Small intestine (tissue), 7 donors: ENCODE results near the gene KRTAP4-1. TPM values are rescaled to one million over a fixed set of nuclear protein-coding genes. Genes with fewer than 3 reads are reported as not detected.
"Not testable (repeated sequence)": the region's sequence is repeated elsewhere in the genome, so short reads cannot be mapped to it uniquely, and the experiment has no call there.

Experiments used
- DNase-seq, 2 donors: peaks; one replicate each; pipeline versions ENCODE4 v3.0.0 to v3.0.0-alpha.2; 2013
- FAIRE-seq: peaks from 2 replicates; lab custom pipeline; 2012; peaks lifted over from hg19 to GRCh38; lab: Jason Lieb, UNC
- H3K27ac ChIP-seq, 3 donors: one replicate each; pipeline ENCODE4 v1.5.1; 2013; ENCODE audit warnings: low read length in 2 of 3, mild to moderate bottlenecking in 2 of 3, control low read depth in 1 of 3, inconsistent platforms in 1 of 3, low read depth in 1 of 3, moderate library complexity in 1 of 3
- H3K27me3 ChIP-seq, 3 donors: one replicate each; pipeline ENCODE4 v1.6.1; 2013; ENCODE audit warnings: low read length in 3 of 3, inconsistent platforms in 1 of 3; ENCODE audit not compliant: control insufficient read depth in 3 of 3, insufficient read depth in 3 of 3
- H3K36me3 ChIP-seq, 3 donors: one replicate each; pipeline ENCODE4 v1.6.1; 2013; ENCODE audit warnings: low read length in 3 of 3, inconsistent platforms in 1 of 3, low read depth in 1 of 3, mild to moderate bottlenecking in 1 of 3, moderate library complexity in 1 of 3; ENCODE audit not compliant: control insufficient read depth in 3 of 3, insufficient read depth in 2 of 3
- H3K4me1 ChIP-seq, 3 donors: one replicate each; pipeline ENCODE4 v1.6.1; 2013; ENCODE audit warnings: low read length in 2 of 3, inconsistent platforms in 1 of 3, low read depth in 1 of 3, mild to moderate bottlenecking in 1 of 3, moderate library complexity in 1 of 3; ENCODE audit not compliant: control insufficient read depth in 3 of 3, insufficient read depth in 2 of 3
- H3K4me3 ChIP-seq, 3 donors: one replicate each; pipeline ENCODE4 v1.5.1; 2013; ENCODE audit warnings: low read length in 3 of 3, control low read depth in 1 of 3, inconsistent platforms in 1 of 3, low read depth in 1 of 3, mild to moderate bottlenecking in 1 of 3, moderate library complexity in 1 of 3
- H3K9me3 ChIP-seq, 2 donors: one replicate each; pipeline ENCODE4 v1.6.1; 2013; ENCODE audit warnings: low read depth in 1 of 2, low read length in 1 of 2; ENCODE audit not compliant: control insufficient read depth in 2 of 2, insufficient read depth in 1 of 2
- WGBS, 3 donors: extraction: QIAGEN DNeasy Blood & Tissue Kit; methylation state at CpG; one replicate each; pipeline ENCODE4 v1.1.7; 2013; 5-methylcytosine and 5-hydroxymethylcytosine counted together
- polyA plus RNA-seq, 4 donors: library from polyadenylated mRNA; stranded (reverse) in 3 of 4; unstranded in 1 of 4; fragments of 200-250 nt in 3 of 4; fragments of 120-200 nt in 1 of 4; gene quantifications; one replicate each; pipeline versions ENCODE4 v1.2.1 to v1.2.3, GENCODE V29; 2013
- donor health status: healthy with polysubstance abuse.
- donor health status: control.
- donor health status: control.
- donor health status: Bipolar disorder and iron deficiency.
- donor health status: healthy.

Gene KRTAP4-1
- polyA plus RNA-seq, 4 donors = not detected

- Histone ChIP-seq H3K9me3 (no peaks in the 10 kb centered on the region), H3K27ac (no peak within 1 kb of the TSS), H3K27me3 (peaks cover 0 to 9% (median 2%) of the 10 kb centered on the region in 3 donors), H3K36me3 (no peaks in the 10 kb centered on the region), H3K4me3 (no peak within 1 kb of the TSS), H3K4me1 (no peaks in the 10 kb centered on the region)
- DNase-seq (no peak), FAIRE-seq (no peak)
- 84 to 91% (median 86%) methylated on average over 1 of the region's 1 CpG for WGBS, 3 donors
Observed at GRCh38 chr17:41160648-41161047, 24.1 kb downstream of the KRTAP4-1 start, which contains the start of gene KRTAP4-4. KRTAP4-4 (minus strand) TSS chr17:41160748; CDS start chr17:41160691, 57 bp downstream.

DNA sequence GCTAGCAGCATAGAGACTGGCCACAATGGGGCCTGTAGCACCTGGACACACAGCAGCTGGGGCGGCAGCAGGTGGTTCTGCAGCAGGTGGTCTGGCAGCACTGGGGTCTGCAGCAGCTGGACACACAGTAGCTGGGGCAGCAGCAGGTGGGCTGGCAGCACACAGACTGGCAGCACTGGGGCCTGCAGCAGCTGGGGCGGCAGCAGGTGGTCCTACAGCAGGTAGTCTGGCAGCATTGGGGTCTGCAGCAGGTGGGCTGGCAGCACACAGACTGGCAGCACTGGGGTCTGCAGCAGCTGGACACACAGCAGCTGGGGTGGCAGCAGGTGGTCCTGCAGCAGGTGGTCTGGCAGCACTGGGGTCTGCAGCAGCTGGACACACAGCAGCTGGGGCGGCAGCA lies 24.5 kb downstream of the KRTAP4-1 start:
- not testable (repeated sequence) for H3K4me1 ChIP-seq, H3K27ac ChIP-seq, H3K4me3 ChIP-seq, H3K36me3 ChIP-seq, H3K9me3 ChIP-seq, H3K27me3 ChIP-seq, FAIRE-seq, DNase-seq
- WGBS, 3 donors = 85 to 97% (median 91%) methylated on average over 3 of the region's 3 CpGs

DNA sequence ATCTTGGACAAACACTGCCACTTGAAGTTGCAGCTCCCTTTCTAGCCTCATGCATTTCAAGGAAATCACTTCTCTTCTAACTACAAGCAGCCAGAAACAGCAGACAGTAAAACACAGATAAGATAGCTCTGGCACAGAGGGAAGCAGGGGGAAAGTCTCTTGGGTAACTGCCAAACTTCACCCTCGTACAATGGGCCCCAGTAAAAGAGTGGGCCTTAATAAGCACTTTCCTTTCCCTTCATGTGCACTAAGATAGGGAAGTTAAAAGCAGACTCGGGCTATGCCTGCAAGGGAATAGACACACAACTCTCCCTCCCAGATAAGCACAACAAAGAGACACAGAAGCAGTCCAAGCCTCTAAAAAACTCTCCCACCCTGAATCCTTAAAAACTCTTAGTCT lies 30.9 kb downstream of the KRTAP4-1 start:
- peaks cover 0 to 4% of the 10 kb centered on the region in 2 donors for H3K9me3 ChIP-seq
- no peaks in the 10 kb centered on the region for H3K4me1 ChIP-seq
- no peak overlapping the region for H3K4me3 ChIP-seq
- peaks cover 0 to 3% (median 2%) of the 10 kb centered on the region in 3 donors for H3K27me3 ChIP-seq
- no peaks in the 10 kb centered on the region for H3K36me3 ChIP-seq
- DNase-seq (peak; percentile 37), FAIRE-seq (no peak)
- WGBS, 3 donors = 6 to 17% (median 16%) methylated on average over 2 of the region's 2 CpGs
- H3K27ac ChIP-seq = no peak overlapping the region

GRCh38 chr17:41151525-41151924 lies 33.2 kb downstream of the KRTAP4-1 start:
- peaks cover 0 to 7% (median 2%) of the 10 kb centered on the region in 3 donors for H3K27me3 ChIP-seq
- H3K4me3 ChIP-seq = no peak overlapping the region
- no peaks in the 10 kb centered on the region for H3K36me3 ChIP-seq
- H3K9me3 ChIP-seq = peaks cover 0 to 4% of the 10 kb centered on the region in 2 donors
- no peaks in the 10 kb centered on the region for H3K4me1 ChIP-seq
- H3K27ac ChIP-seq = no peak overlapping the region
- 79 to 82% (median 81%) methylated on average over 2 of the region's 2 CpGs for WGBS, 3 donors
- no peak for DNase-seq
- FAIRE-seq = no peak

DNA sequence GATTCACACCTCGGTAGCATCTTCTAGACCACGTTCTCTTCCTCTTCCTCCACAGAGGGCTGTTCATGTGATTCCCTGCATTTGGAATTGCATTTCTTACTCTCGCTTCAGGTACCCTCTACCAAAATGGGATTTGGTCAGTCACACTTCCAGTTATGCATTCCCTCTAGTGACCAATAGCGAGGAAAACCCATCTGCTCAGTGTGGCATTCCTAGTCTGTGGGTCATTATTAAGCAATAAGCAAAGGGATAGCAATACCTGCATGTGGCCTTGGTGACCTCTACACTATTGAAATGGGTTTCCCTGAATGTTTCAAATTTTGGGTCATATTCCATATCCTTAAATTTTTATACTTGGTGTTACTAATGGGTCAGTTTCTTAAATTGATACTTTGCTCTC lies 34.7 kb downstream of the KRTAP4-1 start:
- H3K9me3 ChIP-seq = peaks cover 0 to 4% of the 10 kb centered on the region in 2 donors
- no peaks in the 10 kb centered on the region for H3K36me3 ChIP-seq
- H3K4me3 ChIP-seq = no peak overlapping the region
- WGBS, 3 donors = 80 to 92% (median 85%) methylated on average over 4 of the region's 4 CpGs
- H3K27ac ChIP-seq = no peak overlapping the region
- FAIRE-seq (no peak), DNase-seq (no peak)
- peaks cover 0 to 7% (median 2%) of the 10 kb centered on the region in 3 donors for H3K27me3 ChIP-seq
- no peaks in the 10 kb centered on the region for H3K4me1 ChIP-seq

- Histone ChIP-seq H3K9me3 (peaks cover 0 to 3% of the 10 kb centered on the region in 2 donors), H3K27ac (no peak within 1 kb of the TSS), H3K4me3 (no peak within 1 kb of the TSS), H3K27me3 (peaks cover 0 to 7% (median 2%) of the 10 kb centered on the region in 3 donors), H3K4me1 (no peaks in the 10 kb centered on the region), H3K36me3 (no peaks in the 10 kb centered on the region)
- WGBS, 3 donors = 53 to 68% (median 66%) methylated on average over 2 of the region's 2 CpGs
- DNase-seq (no peak), FAIRE-seq (no peak)
Observed at GRCh38 chr17:41149652-41149985, 35.1 kb downstream of the KRTAP4-1 start, which contains the start of gene KRTAP4-5. KRTAP4-5 (minus strand) TSS chr17:41149825; CDS start chr17:41149767, 58 bp downstream.

DNA sequence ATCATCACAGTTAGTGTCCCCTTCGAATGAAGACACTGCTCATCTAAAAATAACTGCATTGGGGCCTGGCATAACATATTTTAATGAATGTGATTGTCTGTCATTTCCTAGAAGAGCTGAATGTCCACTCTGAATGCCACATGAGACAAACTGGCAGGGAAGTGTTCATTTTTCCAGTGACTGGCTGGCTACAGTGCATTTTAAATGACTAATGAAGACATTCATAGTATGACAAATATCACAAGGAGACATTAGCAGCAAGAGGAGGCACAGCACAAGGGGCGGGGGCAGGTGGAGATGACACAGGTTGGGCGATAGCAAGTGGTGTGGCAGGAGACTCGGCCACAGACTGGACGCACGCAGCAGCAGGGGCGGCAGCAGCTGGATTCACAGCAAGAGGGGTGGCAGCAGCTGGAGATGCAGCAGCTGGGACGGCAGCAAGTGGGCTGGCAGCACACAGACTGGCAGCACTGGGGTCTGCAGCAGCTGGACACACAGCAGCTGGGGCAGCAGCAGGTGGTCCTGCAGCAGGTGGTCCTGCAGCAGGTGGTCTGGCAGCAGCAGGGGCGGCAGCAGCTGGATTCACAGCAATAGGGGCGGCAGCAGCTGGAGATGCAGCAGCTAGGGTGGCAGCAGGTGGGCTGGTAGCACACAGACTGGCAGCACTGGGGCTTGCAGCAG lies 35.6 kb downstream of the KRTAP4-1 start:
- not testable (repeated sequence) for H3K4me3 ChIP-seq, DNase-seq, H3K36me3 ChIP-seq, H3K27me3 ChIP-seq, H3K4me1 ChIP-seq, FAIRE-seq, H3K27ac ChIP-seq, H3K9me3 ChIP-seq
- whole genome bisulfite sequencing, 3 donors = 82 to 86% (median 83%) methylated on average over 8 to 10 of the region's 10 CpGs

GRCh38 chr17:41147531-41148204 lies 37.0 kb downstream of the KRTAP4-1 start:
- H3K4me3 ChIP-seq = no peak overlapping the region
- DNase-seq (no peak), FAIRE-seq (no peak)
- H3K4me1 ChIP-seq = no peaks in the 10 kb centered on the region
- H3K36me3 ChIP-seq = no peaks in the 10 kb centered on the region
- peaks cover 0 to 9% of the 10 kb centered on the region in 2 donors for H3K9me3 ChIP-seq
- 88 to 92% (median 89%) methylated on average over 2 of the region's 2 CpGs for WGBS, 3 donors
- H3K27me3 ChIP-seq = peaks cover 0 to 7% (median 2%) of the 10 kb centered on the region in 3 donors
- H3K27ac ChIP-seq = no peak overlapping the region
